Mucosa of descending colon (tissue), 3 donors: ENCODE measurements around the gene CHKB. TPM values are rescaled to one million over a fixed set of nuclear protein-coding genes. Genes with fewer than 3 reads are reported as not detected.
A peak's percentile ranks its signal among the peaks of the same experiment; 100 is the strongest.
"Not testable (repeated sequence)": the region's sequence is repeated elsewhere in the genome, so short reads cannot be mapped to it uniquely, and the experiment has no call there.

Experiments
- ATAC-seq: fragments of 200-7000 bp; cut with Tn5 transposase; one replicate; pipeline ENCODE4 v1.9.1; 2020; ENCODE audit warnings: mild to moderate bottlenecking, moderate library complexity
- DNase-seq, 3 donors: peaks; one replicate each; pipeline ENCODE4 v3.0.0-alpha.2; 2020
- H3K36me3 ChIP-seq: fragments of 200-600 bp; one replicate; pipeline ENCODE4 v1.8.0; 2021; ENCODE audit warnings: low read depth, mild to moderate bottlenecking
- H3K4me1 ChIP-seq: fragments of 200-600 bp; one replicate; pipeline ENCODE4 v1.8.0; 2021; ENCODE audit warnings: low read depth, mild to moderate bottlenecking
- H3K4me3 ChIP-seq: fragments of 200-600 bp; one replicate; pipeline ENCODE4 v1.8.0; 2021; ENCODE audit warnings: mild to moderate bottlenecking
- H3K9me3 ChIP-seq: fragments of 200-600 bp; one replicate; pipeline ENCODE4 v1.8.0; 2021; ENCODE audit warnings: mild to moderate bottlenecking
- intact Hi-C, 2 donors: fragments of 100-400 bp; cut with DNase I in 1 of 2; cut with micrococcal nuclease in 1 of 2; formaldehyde crosslinking; loops; one replicate each; pipeline versions ENCODE4 v1.11.0 to v1.11.1; 2022; cut with DNase I, micrococcal nuclease
- total RNA-seq, 3 donors: library from RNA; stranded (reverse); fragmentation: NEBNext Ultra II Directional in 2 of 3; extraction: Animal tissue kit (Norgen Biotek cat#: 25700) in 2 of 3; gene quantifications; one replicate each; pipeline versions ENCODE4 v1.2.1 to v1.2.4, GENCODE V29; 2021 to 2023
- TF ChIP-seq, protein P1 (sequence below): fragments of 200-600 bp; IDR thresholded peaks from one replicate; pipeline ENCODE4 v1.8.0; 2022; ENCODE audit warnings: antibody characterized with exemption, mild to moderate bottlenecking
- donor health status: DM: no; HTN: no; CAD: no; lungs with moderate emphysema.
- donor health status: DM: no; HTN: no; CAD: no.
- donor health status: DM: no; HTN: yes; CAD: no.

CHKB gene
- total RNA-seq, 3 donors from 2014 or later = 79.9 to 95.0 (median 80.9) TPM

DNA sequence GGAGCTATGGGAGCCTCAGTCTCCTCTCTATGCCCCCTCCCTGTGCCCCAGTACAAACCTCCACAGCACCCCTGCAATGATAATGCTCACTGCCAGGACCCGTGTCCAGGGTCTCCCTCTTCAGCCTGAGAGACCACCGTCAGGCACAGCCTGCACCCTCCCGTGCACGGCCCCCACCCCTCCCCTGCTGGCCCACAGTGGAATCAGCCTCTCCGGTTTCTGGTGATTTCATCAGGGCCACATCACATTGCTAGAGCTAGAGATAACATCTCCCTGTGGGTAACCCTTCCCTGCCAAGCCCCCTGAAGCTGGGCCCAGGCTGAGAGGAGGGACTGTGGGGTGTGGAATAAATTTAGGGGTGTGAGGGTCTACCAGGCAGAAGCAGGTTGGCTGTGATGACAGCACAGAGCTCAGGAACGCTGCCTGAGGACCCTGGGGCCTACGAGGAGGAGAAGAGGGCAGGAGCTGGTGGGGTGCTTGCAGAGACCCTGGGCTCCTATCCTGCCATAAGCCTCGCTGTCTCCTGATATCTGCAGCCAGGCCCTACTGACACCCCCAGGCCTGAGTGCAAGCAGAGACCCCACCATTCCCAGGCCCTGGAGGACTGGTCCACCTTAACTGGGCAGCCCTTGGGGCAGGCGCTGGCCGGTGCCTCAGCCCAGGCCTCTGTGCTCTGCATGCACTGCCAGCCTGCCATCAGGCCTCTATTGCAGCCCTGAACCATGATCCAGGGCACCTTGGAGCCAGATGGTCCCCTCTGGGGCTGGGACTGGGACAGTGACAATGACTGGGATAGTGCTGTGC, 36.9 kb downstream of the CHKB start, which contains the start of gene KLHDC7B:
TSS of gene KLHDC7B (plus strand) at position 378 of the 804 bp plus-strand sequence. CDS start at position 723, 345 bp downstream.
- no peaks in the 10 kb centered on the region for H3K36me3 ChIP-seq

DNA sequence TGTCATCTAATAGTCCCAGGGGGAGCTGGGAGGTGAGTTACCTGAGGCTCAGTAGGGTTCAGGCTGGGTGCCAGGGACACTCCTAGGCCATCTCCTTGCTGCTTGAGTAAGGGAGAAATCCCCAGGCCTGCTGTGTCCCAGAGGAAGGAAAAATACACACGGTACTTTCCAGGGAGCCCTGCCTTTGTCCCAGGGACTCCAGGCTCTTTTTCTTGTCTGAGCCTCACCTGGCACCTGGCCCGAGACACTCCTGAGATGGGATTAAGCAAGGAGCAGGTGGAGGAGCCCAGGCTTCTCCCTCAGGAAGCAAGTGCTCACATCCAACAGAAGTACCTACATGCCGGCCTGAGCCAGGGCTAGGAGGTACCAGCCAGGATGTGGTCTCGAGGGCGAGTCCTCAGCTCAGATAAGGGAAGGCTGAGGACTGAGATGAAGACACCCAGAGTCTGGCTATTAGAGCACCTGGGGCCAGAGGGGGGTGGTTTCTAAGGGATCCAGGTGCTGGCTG, 37.8 kb downstream of the CHKB start:
- ATAC-seq (peak; percentile 50), DNase-seq (peak; percentile 58 to 76 (median 68))
- H3K4me1 ChIP-seq = peaks cover 12% of the 10 kb centered on the region
- H3K36me3 ChIP-seq = no peaks in the 10 kb centered on the region
- no peaks in the 10 kb centered on the region for H3K9me3 ChIP-seq
- TF ChIP-seq, protein P1, sequence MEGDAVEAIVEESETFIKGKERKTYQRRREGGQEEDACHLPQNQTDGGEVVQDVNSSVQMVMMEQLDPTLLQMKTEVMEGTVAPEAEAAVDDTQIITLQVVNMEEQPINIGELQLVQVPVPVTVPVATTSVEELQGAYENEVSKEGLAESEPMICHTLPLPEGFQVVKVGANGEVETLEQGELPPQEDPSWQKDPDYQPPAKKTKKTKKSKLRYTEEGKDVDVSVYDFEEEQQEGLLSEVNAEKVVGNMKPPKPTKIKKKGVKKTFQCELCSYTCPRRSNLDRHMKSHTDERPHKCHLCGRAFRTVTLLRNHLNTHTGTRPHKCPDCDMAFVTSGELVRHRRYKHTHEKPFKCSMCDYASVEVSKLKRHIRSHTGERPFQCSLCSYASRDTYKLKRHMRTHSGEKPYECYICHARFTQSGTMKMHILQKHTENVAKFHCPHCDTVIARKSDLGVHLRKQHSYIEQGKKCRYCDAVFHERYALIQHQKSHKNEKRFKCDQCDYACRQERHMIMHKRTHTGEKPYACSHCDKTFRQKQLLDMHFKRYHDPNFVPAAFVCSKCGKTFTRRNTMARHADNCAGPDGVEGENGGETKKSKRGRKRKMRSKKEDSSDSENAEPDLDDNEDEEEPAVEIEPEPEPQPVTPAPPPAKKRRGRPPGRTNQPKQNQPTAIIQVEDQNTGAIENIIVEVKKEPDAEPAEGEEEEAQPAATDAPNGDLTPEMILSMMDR = no peak
- intact Hi-C loops = no loop called here
- H3K4me3 ChIP-seq = no peak overlapping the region

More for the DNA sequence above, 36.9 kb downstream of the CHKB start, which contains the start of gene KLHDC7B:
- ATAC-seq (no peak), DNase-seq (peak in 1 of 3 donors; percentile 34)
- peaks cover 7% of the 10 kb centered on the region for H3K4me1 ChIP-seq
- intact Hi-C loops = no loop called here
- H3K9me3 ChIP-seq = no peaks in the 10 kb centered on the region
- no peak within 1 kb of the TSS for H3K4me3 ChIP-seq
- TF ChIP-seq, protein P1 = no peak

DNA sequence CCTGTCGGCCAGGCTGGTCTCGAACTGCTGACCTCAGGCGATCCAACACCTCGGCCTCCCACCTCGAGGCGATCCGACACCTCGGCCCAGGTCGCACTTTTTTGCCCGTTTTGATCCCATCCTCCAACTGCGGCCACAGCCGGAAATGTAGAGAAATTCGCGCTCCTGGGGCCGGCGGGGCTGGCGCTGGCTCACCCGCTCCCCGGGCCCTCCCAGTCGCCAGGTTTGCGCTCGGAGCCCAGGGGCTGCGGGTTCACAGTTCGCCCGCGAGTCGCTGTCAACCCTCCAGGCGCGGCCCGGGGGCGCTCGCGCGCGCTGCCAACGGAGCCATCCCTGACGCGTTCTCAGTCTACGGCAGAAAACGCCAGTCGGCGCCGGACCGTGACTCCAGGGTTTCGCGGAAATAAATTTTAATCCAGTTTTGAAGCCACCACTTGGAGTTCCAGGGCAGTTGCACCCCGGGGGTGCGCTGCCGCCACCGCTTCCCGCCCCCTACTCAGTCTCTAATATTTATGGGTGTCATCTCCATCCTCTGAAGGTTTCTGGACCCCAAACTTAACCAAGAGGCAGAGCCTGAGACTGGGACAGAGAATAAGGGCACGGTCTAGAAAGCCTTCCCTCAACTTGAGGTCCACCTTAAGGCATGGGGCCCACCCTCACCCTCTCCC, 38.4 kb downstream of the CHKB start:
- intact Hi-C loops = no loop called here
- Histone ChIP-seq H3K9me3 (no peaks in the 10 kb centered on the region), H3K4me1 (peaks cover 16% of the 10 kb centered on the region), H3K36me3 (no peaks in the 10 kb centered on the region), H3K4me3 (no peak overlapping the region)
- TF ChIP-seq, protein P1 = peak; percentile 54
- peak; percentile 73 for ATAC-seq
- DNase-seq = peak; percentile 91 to 94 (median 92)

DNA sequence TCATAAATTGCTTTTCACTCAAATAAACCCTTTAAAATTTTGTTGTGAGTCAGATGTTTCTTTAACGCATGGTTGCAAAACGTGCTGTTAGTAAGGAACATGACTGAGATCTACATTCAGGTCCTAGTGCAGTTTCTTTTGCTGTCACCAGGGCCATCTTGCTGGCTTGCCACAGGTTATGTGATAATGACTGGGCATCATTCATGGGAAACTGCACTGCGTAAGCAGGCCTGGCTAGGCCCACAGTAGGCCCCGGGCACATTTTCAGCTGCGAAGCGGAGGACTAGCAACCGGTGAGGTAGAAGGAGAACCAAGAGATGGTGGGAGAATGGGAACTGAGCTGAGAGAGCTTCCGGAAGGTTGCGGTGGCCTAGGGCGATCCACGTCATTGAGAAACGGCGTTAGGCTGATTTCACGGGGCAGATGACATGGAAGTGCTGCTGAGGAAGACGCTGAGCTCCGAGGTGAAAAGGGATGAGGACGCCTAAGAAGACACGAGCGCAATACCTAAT, 40.2 kb downstream of the CHKB start:
- no peaks in the 10 kb centered on the region for H3K36me3 ChIP-seq
- DNase-seq = peak in 2 of 3 donors; percentile 50 to 59
- intact Hi-C loops = no loop called here
- H3K4me1 ChIP-seq = peaks cover 19% of the 10 kb centered on the region
- TF ChIP-seq, protein P1 = no peak
- H3K9me3 ChIP-seq = no peaks in the 10 kb centered on the region
- no peak for ATAC-seq
- no peak overlapping the region for H3K4me3 ChIP-seq

DNA sequence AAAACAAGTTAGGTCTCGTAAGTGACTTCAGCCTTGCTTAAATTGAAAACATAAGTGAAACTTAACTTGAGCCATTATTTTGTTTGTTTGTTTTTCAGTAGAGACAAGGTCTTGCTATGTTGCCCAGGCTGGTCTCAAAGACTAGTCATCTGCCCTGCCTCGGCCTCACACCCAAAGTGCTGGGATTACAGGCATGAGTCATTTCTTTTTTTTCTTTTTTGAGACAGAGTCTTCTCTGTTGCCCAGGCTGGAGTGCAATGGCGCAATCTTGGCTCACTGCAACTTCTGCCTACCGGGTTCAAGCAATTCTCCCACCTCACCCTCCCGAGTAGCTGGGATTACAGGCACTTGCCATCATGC, 41.0 kb downstream of the CHKB start:
- not testable (repeated sequence) for H3K4me3 ChIP-seq
- H3K4me1 ChIP-seq = peaks cover 19% of the 10 kb centered on the region

DNA sequence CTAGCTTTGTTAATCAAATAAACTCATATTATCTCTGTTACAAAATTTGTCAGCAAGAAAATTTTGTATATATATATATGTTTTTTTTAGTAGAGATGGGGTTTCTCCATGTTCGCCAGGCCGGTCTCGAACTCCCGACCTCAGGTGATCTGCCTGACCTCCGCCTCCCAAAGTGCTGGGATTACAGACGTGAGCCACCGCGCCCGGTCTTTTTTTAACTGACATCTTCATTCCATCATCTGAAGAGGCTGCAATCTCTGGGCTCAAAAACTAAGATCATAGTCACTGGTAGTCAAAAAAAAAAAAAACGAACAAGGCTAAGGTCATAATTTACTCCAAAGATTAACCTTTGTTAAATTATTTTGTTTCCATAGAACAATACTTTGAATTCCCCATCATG, 42.3 kb downstream of the CHKB start:
- H3K9me3 ChIP-seq = no peaks in the 10 kb centered on the region
- TF ChIP-seq, protein P1 = no peak
- H3K4me1 ChIP-seq = peaks cover 19% of the 10 kb centered on the region
- no peak overlapping the region for H3K4me3 ChIP-seq
- peak in 1 of 3 donors; percentile 25 for DNase-seq
- intact Hi-C loops = no loop called here
- no peak for ATAC-seq
- H3K36me3 ChIP-seq = no peaks in the 10 kb centered on the region

More for the DNA sequence above, 41.0 kb downstream of the CHKB start:
- intact Hi-C loops, H3K9me3 ChIP-seq, H3K36me3 ChIP-seq: not testable (repeated sequence)
- DNase-seq = peak in 2 of 3 donors; percentile 31 to 68
- peak; percentile 43 for ATAC-seq
